Hepatocyte (in vitro differentiated cells): ENCODE data around the gene FAM83F.

Source experiments
- EZH2 ChIP-seq: fragments of 200-600 bp; sonication (generic); IDR thresholded peaks from 2 replicates; pipeline ENCODE4 v1.6.1; 2016; ENCODE audit warnings: antibody characterized with exemption, mild to moderate bottlenecking, borderline replicate concordance
- EZH2phosphoT487 ChIP-seq: fragments of 200-600 bp; sonication (generic); IDR thresholded peaks from one replicate; pipeline ENCODE4 v1.6.1; 2018; ENCODE audit warnings: antibody characterized with exemption, mild to moderate bottlenecking, low read depth, moderate library complexity; ENCODE audit not compliant: unreplicated experiment, severe bottlenecking

DNA sequence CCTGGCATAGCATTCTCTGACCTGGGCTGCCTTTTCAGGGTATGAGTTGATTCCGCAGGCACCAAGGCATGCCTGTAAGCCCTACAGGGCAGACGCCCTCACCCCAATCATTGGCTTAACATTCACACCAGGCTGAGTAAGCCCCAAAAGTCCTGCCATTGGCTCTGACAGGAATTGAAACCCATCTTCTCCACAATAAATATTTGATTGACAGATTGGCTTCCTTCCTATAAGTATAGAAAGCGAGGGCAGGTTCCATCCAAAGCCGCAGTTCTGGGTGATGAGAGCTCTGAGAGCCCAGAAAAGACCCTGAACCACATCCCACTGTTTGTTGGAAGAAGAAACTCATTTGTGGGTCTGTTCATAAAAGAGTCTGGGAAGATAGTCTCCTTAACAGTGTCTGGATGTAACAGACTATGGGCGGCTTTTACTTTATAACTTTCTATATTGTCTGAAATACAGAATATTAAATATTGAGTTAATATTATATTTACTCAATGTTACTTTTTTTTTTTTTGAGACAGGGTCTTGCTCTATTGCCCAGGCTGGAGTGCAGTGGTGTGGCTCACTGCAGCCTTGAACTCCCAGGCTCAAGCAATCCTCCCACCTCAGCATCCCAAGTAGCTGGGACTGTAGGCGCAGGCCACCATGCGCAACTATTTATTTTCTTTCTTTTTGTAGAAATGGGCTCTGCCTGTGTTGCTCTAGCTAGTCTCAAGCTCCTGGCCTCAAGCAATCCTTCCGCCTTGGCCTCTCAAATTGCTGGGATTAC is 46.8 kb downstream of the FAM83F start:
- TF ChIP-seq EZH2phosphoT487 (no peak), EZH2 (no peak)
